ENCODE measurements around the gene MPP1.
"Not testable (repeated sequence)": the region's sequence is repeated elsewhere in the genome, so short reads cannot be mapped to it uniquely, and the experiment has no call there.

Gene MPP1

DNA sequence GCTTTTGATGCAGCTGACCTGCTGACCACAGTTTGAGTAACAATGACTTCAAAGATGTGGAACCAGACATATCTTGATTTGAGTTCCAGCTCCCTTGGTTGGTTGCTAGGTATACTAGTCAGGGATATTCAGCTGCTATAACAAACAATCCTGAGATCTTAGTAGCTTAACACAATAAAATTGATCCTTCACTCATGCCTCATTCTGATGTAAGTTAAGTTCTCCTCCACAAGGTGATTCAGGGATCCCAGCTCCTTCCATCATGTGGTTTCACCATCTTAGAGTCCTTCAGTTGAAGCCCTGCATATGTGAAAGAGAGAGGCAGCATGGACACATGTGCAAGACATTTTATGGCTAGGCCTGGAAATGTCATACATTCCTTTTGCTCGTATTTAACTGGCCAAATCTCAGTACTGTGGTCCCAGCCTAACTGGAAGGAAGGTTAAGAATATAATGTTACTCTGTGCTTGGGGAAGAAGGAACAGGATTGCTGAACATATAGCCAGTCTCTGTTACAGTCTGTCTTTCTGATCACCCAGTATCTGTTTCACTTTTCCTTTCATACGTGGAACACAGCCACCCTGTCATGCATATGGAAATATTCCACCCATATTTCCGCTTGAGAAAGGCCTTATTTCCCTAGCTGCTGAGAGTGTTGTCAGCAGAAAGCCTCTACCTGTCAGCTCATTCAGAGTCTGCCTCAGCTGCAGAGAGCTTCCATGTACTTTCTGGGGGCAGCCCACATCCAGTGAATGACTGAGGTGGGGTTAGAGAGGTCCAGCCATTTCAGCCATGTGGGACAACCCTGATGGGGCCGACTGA is 22.1 kb upstream of the MPP1 start:
- H3K4me3 ChIP-seq (ENCODE audit: low read depth in 1 of 5, low read length in 5 of 5) = no peak overlapping the region
- no peak overlapping the region for H3K27ac ChIP-seq (ENCODE audit: low read depth, low read length)
- no peaks in the 10 kb centered on the region for H3K9me3 ChIP-seq (ENCODE audit: control insufficient read depth in 5 of 5, low read length in 5 of 5)
- H3K4me1 ChIP-seq (ENCODE audit: control insufficient read depth in 5 of 5, insufficient read depth in 5 of 5, low read length in 5 of 5) = no peaks in the 10 kb centered on the region
- peaks cover 0 to 3% (median 0%) of the 10 kb centered on the region in 5 donors for H3K36me3 ChIP-seq (ENCODE audit: control insufficient read depth in 5 of 5, insufficient read depth in 5 of 5, low read length in 5 of 5)
- no peaks in the 10 kb centered on the region for H3K27me3 ChIP-seq (ENCODE audit: control insufficient read depth in 5 of 5, insufficient read depth in 4 of 5, low read length in 5 of 5)
- H3K9ac ChIP-seq (ENCODE audit: low read length in 5 of 5) = no peak overlapping the region

DNA sequence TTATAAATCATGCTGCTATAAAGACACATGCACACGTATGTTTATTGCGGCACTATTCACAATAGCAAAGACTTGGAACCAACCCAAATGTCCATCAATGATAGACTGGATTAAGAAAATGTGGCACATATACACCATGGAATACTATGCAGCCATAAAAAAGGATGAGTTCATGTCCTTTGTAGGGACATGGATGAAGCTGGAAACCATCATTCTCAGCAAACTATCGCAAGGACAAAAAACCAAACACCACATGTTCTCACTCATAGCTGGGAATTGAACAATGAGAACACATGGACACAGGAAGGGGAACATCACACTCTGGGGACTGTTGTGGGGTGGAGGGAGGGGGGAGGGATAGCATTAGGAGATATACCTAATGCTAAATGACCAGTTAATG is 20.3 kb upstream of the MPP1 start:
- not testable (repeated sequence) for H3K9ac ChIP-seq (ENCODE audit: low read length in 5 of 5); H3K27ac ChIP-seq (ENCODE audit: low read depth, low read length); H3K9me3 ChIP-seq (ENCODE audit: control insufficient read depth in 5 of 5, low read length in 5 of 5); H3K36me3 ChIP-seq (ENCODE audit: control insufficient read depth in 5 of 5, insufficient read depth in 5 of 5, low read length in 5 of 5); H3K27me3 ChIP-seq (ENCODE audit: control insufficient read depth in 5 of 5, insufficient read depth in 4 of 5, low read length in 5 of 5); H3K4me3 ChIP-seq (ENCODE audit: low read depth in 1 of 5, low read length in 5 of 5); H3K4me1 ChIP-seq (ENCODE audit: control insufficient read depth in 5 of 5, insufficient read depth in 5 of 5, low read length in 5 of 5)

DNA sequence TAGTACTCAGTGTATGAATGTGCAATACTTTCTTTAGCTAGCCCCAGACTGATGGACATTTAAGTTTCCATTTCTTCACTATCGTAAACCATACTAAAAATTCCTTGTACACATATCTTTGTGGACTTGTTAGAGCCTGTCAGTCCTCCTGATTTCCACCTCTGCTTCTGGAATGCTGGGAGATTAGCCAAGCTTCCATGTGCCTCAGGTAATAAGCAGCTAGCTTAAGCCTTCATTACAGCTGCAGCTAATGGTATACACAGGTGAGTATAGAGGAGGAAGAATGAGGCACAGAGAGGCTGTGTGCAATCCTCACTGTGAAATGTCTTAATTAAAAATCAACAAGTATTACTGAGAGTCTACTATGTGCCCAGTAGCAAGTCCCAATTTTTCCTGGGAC is 19.4 kb upstream of the MPP1 start:
- Histone ChIP-seq H3K27me3 (ENCODE audit: control insufficient read depth in 5 of 5, insufficient read depth in 4 of 5, low read length in 5 of 5) (no peaks in the 10 kb centered on the region), H3K9me3 (ENCODE audit: control insufficient read depth in 5 of 5, low read length in 5 of 5) (no peaks in the 10 kb centered on the region), H3K4me1 (ENCODE audit: control insufficient read depth in 5 of 5, insufficient read depth in 5 of 5, low read length in 5 of 5) (no peaks in the 10 kb centered on the region), H3K27ac (ENCODE audit: low read depth, low read length) (no peak overlapping the region), H3K9ac (ENCODE audit: low read length in 5 of 5) (no peak overlapping the region), H3K4me3 (ENCODE audit: low read depth in 1 of 5, low read length in 5 of 5) (no peak overlapping the region), H3K36me3 (ENCODE audit: control insufficient read depth in 5 of 5, insufficient read depth in 5 of 5, low read length in 5 of 5) (peaks cover 0 to 3% (median 0%) of the 10 kb centered on the region in 5 donors)

DNA sequence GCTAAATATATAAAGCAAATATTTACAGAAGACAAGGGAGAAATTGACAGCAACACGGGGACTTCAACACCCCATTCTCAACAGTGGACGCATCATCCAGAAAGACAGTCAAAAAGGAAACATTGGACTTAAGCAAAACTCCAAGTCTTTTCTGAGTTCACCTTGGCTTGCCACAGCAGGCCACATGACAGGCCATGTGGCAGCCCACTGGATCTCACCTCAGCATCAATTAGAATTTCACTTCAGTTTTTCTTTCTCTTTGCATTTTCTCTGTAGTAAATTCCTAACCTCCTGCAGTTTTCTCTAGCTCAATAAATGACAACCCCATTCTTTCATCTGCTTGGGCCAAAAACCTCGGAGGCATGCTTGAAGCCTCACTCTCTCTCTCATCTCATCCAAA is 16.7 kb upstream of the MPP1 start:
- Histone ChIP-seq H3K36me3 (ENCODE audit: control insufficient read depth in 5 of 5, insufficient read depth in 5 of 5, low read length in 5 of 5) (peaks cover 0 to 3% (median 0%) of the 10 kb centered on the region in 5 donors), H3K27me3 (ENCODE audit: control insufficient read depth in 5 of 5, insufficient read depth in 4 of 5, low read length in 5 of 5) (peaks cover 0 to 4% (median 0%) of the 10 kb centered on the region in 5 donors), H3K4me1 (ENCODE audit: control insufficient read depth in 5 of 5, insufficient read depth in 5 of 5, low read length in 5 of 5) (no peaks in the 10 kb centered on the region), H3K9me3 (ENCODE audit: control insufficient read depth in 5 of 5, low read length in 5 of 5) (no peaks in the 10 kb centered on the region), H3K27ac (ENCODE audit: low read depth, low read length) (no peak overlapping the region), H3K9ac (ENCODE audit: low read length in 5 of 5) (no peak overlapping the region), H3K4me3 (ENCODE audit: low read depth in 1 of 5, low read length in 5 of 5) (no peak overlapping the region)

DNA sequence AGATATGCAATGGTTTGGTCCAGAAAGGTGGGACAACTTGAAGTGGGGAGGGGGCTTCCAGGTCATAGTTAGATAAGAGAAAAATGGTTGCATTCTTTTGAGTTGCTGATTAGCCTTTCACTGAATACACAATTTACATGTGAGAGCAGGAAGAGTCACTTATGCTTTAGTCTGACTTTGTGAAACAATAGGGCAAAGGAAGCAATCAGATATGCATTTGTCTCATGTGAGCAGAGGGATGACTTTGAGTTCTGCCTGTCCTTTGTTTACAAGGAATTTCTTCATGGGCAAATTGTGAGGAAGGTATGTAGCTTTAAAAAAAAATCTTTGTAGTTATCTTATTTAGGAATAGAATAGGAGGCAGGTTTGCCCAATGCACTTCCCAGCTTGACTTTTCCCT is 16.2 kb upstream of the MPP1 start:
- peaks cover 0 to 4% (median 0%) of the 10 kb centered on the region in 5 donors for H3K27me3 ChIP-seq (ENCODE audit: control insufficient read depth in 5 of 5, insufficient read depth in 4 of 5, low read length in 5 of 5)
- H3K36me3 ChIP-seq (ENCODE audit: control insufficient read depth in 5 of 5, insufficient read depth in 5 of 5, low read length in 5 of 5) = no peaks in the 10 kb centered on the region
- no peaks in the 10 kb centered on the region for H3K9me3 ChIP-seq (ENCODE audit: control insufficient read depth in 5 of 5, low read length in 5 of 5)
- no peak overlapping the region for H3K27ac ChIP-seq (ENCODE audit: low read depth, low read length)
- H3K9ac ChIP-seq (ENCODE audit: low read length in 5 of 5) = no peak overlapping the region
- no peak overlapping the region for H3K4me3 ChIP-seq (ENCODE audit: low read depth in 1 of 5, low read length in 5 of 5)
- no peaks in the 10 kb centered on the region for H3K4me1 ChIP-seq (ENCODE audit: control insufficient read depth in 5 of 5, insufficient read depth in 5 of 5, low read length in 5 of 5)

DNA sequence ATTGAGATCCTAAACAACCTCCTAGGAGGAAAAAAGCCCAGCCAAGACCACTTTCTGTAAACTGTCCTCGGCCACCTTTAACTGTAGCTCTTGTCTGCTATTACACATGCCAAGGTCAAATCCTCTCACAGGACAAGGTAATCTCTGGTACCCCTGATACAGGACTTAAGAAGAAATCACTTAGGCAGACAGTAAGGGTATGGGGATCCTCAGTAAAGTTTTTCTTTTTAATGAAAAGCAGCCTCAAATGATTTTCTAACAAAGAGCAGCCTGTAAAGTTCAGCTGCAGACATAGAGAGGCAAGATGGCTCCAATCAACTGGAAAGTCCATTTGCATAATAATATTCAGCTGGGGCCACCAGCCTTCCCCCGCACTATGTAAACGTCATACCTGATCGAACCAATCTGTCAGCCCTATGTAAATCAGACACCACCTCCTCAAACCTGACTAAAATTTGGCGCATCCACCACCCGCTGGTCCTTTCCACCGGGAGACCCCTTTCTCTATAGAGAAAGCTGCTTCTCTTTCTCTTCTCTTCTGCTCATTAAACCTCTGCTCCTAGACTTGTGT is 14.6 kb upstream of the MPP1 start:
- H3K36me3 ChIP-seq (ENCODE audit: control insufficient read depth in 5 of 5, insufficient read depth in 5 of 5, low read length in 5 of 5) = no peaks in the 10 kb centered on the region

DNA sequence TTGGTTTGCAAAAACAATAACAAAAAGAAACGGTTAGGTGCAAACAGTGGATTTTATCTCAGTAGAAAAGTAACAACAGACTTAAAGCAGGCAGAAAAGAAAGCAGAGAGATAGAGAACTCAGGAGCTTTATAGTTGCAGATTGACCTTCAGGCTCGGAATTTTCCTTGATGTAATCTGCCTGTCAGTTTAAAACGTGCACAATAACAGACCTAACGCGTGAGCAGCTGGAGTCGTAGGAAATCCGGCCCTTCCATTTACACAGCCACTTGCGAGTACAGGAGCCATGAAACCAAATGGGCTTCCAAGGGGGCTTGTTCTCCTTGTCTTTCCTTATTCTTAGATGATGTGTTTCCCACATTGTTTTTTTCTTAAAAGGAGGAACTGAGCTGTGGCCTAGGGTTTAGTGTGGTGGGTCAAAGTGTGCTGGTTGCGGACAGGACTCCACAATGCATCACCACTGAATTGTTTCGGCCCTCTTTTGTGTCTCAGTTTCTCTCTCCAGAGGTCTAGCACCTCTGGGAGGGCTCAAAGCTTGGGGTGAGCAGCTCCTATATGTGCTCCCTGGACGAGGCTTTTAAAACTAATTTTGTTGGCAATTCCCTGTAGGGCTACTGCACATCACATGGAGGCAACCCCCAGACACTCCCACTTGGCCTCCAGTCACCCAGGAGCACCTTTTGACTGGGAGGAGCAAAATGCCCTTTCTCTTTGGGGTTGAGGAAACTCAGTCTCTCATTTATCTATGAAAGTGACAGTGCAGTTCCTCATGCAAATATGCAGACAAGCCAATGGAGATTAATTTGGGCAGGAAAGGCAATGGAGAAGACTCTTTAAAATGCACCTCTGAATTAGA is 13.9 kb upstream of the MPP1 start:
- H3K4me1 ChIP-seq (ENCODE audit: control insufficient read depth in 5 of 5, insufficient read depth in 5 of 5, low read length in 5 of 5) = no peaks in the 10 kb centered on the region
- H3K27me3 ChIP-seq (ENCODE audit: control insufficient read depth in 5 of 5, insufficient read depth in 4 of 5, low read length in 5 of 5) = peaks cover 0 to 4% (median 0%) of the 10 kb centered on the region in 5 donors

More for the DNA sequence above, 14.6 kb upstream of the MPP1 start:
- no peak overlapping the region for H3K27ac ChIP-seq (ENCODE audit: low read depth, low read length)
- H3K4me1 ChIP-seq (ENCODE audit: control insufficient read depth in 5 of 5, insufficient read depth in 5 of 5, low read length in 5 of 5) = no peaks in the 10 kb centered on the region
- no peaks in the 10 kb centered on the region for H3K9me3 ChIP-seq (ENCODE audit: control insufficient read depth in 5 of 5, low read length in 5 of 5)
- no peak overlapping the region for H3K9ac ChIP-seq (ENCODE audit: low read length in 5 of 5)
- peaks cover 0 to 4% (median 0%) of the 10 kb centered on the region in 5 donors for H3K27me3 ChIP-seq (ENCODE audit: control insufficient read depth in 5 of 5, insufficient read depth in 4 of 5, low read length in 5 of 5)
- H3K4me3 ChIP-seq (ENCODE audit: low read depth in 1 of 5, low read length in 5 of 5) = no peak overlapping the region

DNA sequence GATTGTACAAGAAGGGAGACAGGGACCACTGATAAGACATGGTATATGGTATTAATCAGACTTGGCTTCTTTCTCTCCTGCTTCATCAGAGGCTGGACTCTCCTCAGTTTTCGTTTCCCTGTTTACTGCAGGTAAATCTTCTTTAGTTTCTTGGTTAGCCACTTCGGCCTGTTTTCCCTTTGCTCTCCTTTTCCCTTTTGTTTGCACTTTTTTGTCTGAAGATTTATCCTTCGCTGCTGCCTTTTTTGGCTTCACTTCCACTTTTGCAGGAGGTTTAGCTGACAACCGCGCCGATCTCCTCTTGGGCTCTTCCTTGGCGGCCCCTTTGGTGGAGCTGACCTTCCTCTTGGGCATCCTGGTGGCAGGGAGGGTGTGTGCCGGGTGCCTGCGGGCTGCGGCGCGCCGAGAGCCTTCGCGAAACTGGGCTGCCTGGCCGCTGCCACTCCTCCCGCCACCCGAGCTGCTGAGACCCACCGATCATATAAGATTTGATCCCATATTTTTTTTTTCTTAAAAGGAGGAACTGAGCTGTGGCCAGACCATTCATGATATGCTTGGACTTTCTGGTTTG is 11.8 kb upstream of the MPP1 start:
- not testable (repeated sequence) for H3K9ac ChIP-seq (ENCODE audit: low read length in 5 of 5); H3K27ac ChIP-seq (ENCODE audit: low read depth, low read length); H3K4me3 ChIP-seq (ENCODE audit: low read depth in 1 of 5, low read length in 5 of 5)

More for the DNA sequence above, 13.9 kb upstream of the MPP1 start:
- no peak overlapping the region for H3K27ac ChIP-seq (ENCODE audit: low read depth, low read length)
- no peaks in the 10 kb centered on the region for H3K36me3 ChIP-seq (ENCODE audit: control insufficient read depth in 5 of 5, insufficient read depth in 5 of 5, low read length in 5 of 5)
- H3K9me3 ChIP-seq (ENCODE audit: control insufficient read depth in 5 of 5, low read length in 5 of 5) = no peaks in the 10 kb centered on the region
- no peak overlapping the region for H3K4me3 ChIP-seq (ENCODE audit: low read depth in 1 of 5, low read length in 5 of 5)
- H3K9ac ChIP-seq (ENCODE audit: low read length in 5 of 5) = no peak overlapping the region

DNA sequence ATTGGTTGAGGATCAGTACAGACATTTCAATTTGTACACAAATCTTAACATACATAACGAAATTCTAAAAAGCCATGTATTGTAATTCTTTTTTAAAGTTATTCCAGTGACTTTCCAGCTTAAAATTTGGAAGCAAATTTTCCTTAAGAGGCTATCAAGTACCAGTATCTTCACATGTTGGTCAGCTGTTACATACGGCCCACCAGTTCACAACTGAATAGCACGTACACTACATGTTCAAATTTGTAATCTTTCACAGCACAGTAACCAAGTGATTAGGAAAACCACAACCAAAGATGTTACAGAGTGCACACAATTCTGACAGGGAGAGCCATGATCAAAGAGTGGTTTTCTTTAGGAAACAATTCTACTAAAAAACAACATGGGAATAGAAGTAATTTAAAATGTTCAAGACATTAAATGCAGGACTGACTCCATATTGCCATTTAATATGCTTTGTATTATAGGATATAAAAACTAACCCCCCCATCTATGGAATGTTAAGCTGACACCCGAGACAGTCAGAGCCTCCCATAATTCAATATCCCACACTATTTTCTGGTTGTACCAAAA is 11.1 kb upstream of the MPP1 start:
- H3K9me3 ChIP-seq (ENCODE audit: control insufficient read depth in 5 of 5, low read length in 5 of 5); H3K27me3 ChIP-seq (ENCODE audit: control insufficient read depth in 5 of 5, insufficient read depth in 4 of 5, low read length in 5 of 5); H3K4me1 ChIP-seq (ENCODE audit: control insufficient read depth in 5 of 5, insufficient read depth in 5 of 5, low read length in 5 of 5); H3K4me3 ChIP-seq (ENCODE audit: low read depth in 1 of 5, low read length in 5 of 5); H3K27ac ChIP-seq (ENCODE audit: low read depth, low read length); H3K9ac ChIP-seq (ENCODE audit: low read length in 5 of 5); H3K36me3 ChIP-seq (ENCODE audit: control insufficient read depth in 5 of 5, insufficient read depth in 5 of 5, low read length in 5 of 5): not testable (repeated sequence)

More for the DNA sequence above, 11.8 kb upstream of the MPP1 start:
- not testable (repeated sequence) for H3K4me1 ChIP-seq (ENCODE audit: control insufficient read depth in 5 of 5, insufficient read depth in 5 of 5, low read length in 5 of 5); H3K27me3 ChIP-seq (ENCODE audit: control insufficient read depth in 5 of 5, insufficient read depth in 4 of 5, low read length in 5 of 5); H3K36me3 ChIP-seq (ENCODE audit: control insufficient read depth in 5 of 5, insufficient read depth in 5 of 5, low read length in 5 of 5); H3K9me3 ChIP-seq (ENCODE audit: control insufficient read depth in 5 of 5, low read length in 5 of 5)

Data from subcutaneous abdominal adipose tissue (tissue), 5 donors.